Choroid plexus epithelial cell (primary cell): ENCODE measurements around the gene WAS.
A peak's percentile ranks its signal among the peaks of the same experiment; 100 is the strongest.

Source experiments
- DNase-seq: peaks from one replicate; pipeline ENCODE4 v3.0.0-alpha.2; 2010; ENCODE audit warnings: low read depth
- H3K4me3 ChIP-seq: 2 replicates; pipeline ENCODE4 v1.5.1; 2011; ENCODE audit warnings: low read depth, mild to moderate bottlenecking, control low read depth, low read length, moderate library complexity
- TF ChIP-seq, protein P1 (sequence below): conservative IDR thresholded peaks from 2 replicates; pipeline ENCODE4 v1.5.1; 2011; ENCODE audit warnings: low read depth, mild to moderate bottlenecking, control low read depth, inconsistent platforms, low read length, moderate library complexity

Gene WAS

DNA sequence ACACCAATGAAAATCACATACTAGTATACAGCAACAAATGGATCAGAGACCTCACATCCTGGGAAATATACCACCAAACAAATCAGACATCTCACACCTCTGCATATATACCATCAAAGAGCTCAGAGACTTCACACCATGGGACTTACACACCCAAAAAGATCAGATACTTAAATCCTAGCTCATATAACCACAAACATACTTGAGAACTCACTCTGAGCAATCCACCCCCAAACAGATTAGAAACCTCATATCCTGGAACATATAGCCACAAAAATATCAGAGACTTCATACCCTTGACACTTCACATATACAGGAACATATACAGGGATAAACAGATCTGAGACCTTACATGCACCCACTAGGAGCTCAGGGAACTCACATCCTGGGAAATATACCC lies 45.1 kb downstream of the WAS start:
- H3K4me3 ChIP-seq: no peak overlapping the region
- DNase-seq: no peak
- TF ChIP-seq, protein P1, sequence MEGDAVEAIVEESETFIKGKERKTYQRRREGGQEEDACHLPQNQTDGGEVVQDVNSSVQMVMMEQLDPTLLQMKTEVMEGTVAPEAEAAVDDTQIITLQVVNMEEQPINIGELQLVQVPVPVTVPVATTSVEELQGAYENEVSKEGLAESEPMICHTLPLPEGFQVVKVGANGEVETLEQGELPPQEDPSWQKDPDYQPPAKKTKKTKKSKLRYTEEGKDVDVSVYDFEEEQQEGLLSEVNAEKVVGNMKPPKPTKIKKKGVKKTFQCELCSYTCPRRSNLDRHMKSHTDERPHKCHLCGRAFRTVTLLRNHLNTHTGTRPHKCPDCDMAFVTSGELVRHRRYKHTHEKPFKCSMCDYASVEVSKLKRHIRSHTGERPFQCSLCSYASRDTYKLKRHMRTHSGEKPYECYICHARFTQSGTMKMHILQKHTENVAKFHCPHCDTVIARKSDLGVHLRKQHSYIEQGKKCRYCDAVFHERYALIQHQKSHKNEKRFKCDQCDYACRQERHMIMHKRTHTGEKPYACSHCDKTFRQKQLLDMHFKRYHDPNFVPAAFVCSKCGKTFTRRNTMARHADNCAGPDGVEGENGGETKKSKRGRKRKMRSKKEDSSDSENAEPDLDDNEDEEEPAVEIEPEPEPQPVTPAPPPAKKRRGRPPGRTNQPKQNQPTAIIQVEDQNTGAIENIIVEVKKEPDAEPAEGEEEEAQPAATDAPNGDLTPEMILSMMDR: no peak

DNA sequence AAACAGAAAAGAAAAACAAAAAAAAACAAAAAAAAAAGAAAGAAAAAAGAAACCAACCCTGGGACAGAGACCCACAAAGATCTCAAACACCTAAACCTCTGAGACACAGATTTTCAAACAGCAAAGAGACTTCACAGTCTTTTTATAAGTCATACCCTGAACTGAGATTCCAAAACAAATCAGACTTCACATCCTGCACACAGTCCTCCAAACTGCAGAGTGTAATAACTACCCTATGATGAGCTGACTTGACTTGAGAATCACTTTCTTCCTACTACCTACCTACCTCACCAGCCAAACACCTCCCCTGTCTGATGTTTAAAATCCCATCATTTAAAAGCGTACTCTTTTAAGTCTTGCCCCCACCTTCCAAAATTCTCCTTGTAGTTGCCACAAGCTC lies 52.7 kb downstream of the WAS start:
- TF ChIP-seq, protein P1: no peak
- DNase-seq: no peak
- peak overlapping the region; percentile 51 for H3K4me3 ChIP-seq

DNA sequence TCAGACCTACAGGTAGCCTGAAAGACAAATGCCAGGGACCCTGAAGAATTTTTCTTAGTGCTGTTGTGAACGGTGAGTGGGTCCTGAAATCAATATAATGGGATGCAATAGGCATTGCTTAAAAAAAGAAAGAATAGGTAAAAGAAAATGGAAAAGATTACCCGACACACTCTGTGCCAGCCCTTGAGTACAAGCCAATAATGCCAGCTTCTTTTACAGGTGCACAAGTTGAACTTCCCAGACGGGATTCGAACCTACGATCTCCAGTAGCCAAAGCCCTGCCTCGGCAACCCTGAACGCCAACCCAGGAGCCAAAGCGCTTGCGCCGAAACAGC lies 53.2 kb downstream of the WAS start:
- TF ChIP-seq, protein P1: no peak
- H3K4me3 ChIP-seq: peak overlapping the region; percentile 51
- no peak for DNase-seq

DNA sequence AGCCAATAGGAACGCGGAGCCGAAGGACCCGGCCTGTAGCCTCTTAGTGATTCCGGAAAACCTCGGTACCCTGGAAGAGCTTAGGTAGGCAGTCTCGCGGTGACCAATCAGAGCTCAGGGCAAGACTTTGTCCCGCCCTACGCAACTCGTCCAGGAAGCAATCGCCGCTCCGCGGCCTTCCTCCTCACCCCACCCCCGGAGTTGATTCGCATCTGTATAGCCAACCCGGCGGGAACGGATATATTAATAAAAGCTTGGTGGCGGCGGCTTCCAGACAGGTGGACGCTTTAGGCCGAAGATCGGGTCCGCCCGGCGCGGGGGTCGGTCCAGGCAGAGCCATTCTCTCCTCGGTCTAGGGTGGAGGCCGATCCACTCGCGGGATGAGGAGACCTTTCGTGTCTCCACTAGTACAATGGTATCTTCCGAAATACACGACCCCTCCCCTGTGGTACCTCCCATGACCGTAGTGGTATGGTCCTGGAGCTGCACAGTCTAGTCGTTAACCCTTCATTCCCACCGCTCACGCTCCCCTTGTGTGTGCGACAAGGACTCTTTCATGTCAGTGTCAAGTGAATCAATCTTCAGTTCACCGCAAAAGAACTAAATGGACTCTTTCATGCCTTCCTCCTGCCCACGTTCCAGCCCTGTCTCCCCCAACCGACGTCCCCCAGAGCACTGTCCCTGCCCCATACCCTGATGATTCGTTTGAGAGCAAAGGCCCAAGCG lies 53.8 kb downstream of the WAS start:
- DNase-seq: peak; percentile 99
- H3K4me3 ChIP-seq: peak overlapping the region; percentile 63
- TF ChIP-seq, protein P1: no peak

DNA sequence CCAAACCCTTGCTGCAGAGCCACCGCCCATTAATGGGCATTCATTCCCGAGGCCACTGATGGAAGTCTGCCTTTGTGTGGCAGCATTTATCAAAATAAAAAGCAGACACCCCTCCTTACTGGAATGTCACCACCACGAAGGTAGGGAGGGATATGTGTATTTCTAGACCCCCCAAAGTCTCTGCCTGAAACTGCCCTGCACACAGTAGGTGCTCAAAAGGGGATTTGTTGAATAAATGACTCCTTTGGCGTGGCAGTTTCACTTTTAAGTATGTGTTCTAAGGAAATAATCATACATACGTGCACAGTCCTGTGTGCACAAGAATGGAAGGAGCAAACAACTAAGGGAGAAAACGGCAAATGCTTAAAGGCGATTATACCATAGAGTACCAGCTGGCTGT lies 54.3 kb downstream of the WAS start:
- peak overlapping the region; percentile 63 for H3K4me3 ChIP-seq
- DNase-seq: no peak
- TF ChIP-seq, protein P1: no peak
